ENCODE measurements around the gene INPP5A.
"Not testable (repeated sequence)": the region's sequence is repeated elsewhere in the genome, so short reads cannot be mapped to it uniquely, and the experiment has no call there.

Gene INPP5A

GRCh38 chr10:132750936-132751335 lies 213.3 kb downstream of the INPP5A start:
- DNase-seq, result no peak

GRCh38 chr10:132752378-132752777 lies 214.8 kb downstream of the INPP5A start:
- no peak for DNase-seq

- DNase-seq, result no peak
Observed at GRCh38 chr10:132752961-132753360, 215.4 kb downstream of the INPP5A start.

- no peak for DNase-seq
Observed at GRCh38 chr10:132753596-132753995, 216.0 kb downstream of the INPP5A start.

- no peak for DNase-seq
Observed at GRCh38 chr10:132754071-132754470, 216.5 kb downstream of the INPP5A start.

- no peak for DNase-seq
Observed at GRCh38 chr10:132755166-132755711, 217.7 kb downstream of the INPP5A start.

- no peak for DNase-seq
Observed at GRCh38 chr10:132756591-132756990, 219.0 kb downstream of the INPP5A start.

- no peak for DNase-seq
Observed at GRCh38 chr10:132757171-132757570, 219.6 kb downstream of the INPP5A start.

- no peak for DNase-seq
Observed at GRCh38 chr10:132758865-132759264, 221.3 kb downstream of the INPP5A start.

GRCh38 chr10:132761395-132762060 lies 223.9 kb downstream of the INPP5A start:
- no peak for DNase-seq

GRCh38 chr10:132762267-132762666 lies 224.7 kb downstream of the INPP5A start:
- no peak for DNase-seq

GRCh38 chr10:132763545-132763944 lies 226.0 kb downstream of the INPP5A start:
- DNase-seq, result no peak

- DNase-seq, result no peak
Observed at GRCh38 chr10:132764108-132764507, 226.5 kb downstream of the INPP5A start.

- no peak for DNase-seq
Observed at GRCh38 chr10:132765435-132765834, 227.8 kb downstream of the INPP5A start.

- DNase-seq, result no peak
Observed at GRCh38 chr10:132766291-132766690, 228.7 kb downstream of the INPP5A start.

GRCh38 chr10:132768346-132769248 lies 231.0 kb downstream of the INPP5A start:
- no peak for DNase-seq

- DNase-seq, result no peak
Observed at GRCh38 chr10:132770061-132771021, 232.8 kb downstream of the INPP5A start.

- DNase-seq, result not testable (repeated sequence)
Observed at GRCh38 chr10:132772816-132773215, 235.2 kb downstream of the INPP5A start.

GRCh38 chr10:132774181-132774901 lies 236.8 kb downstream of the INPP5A start:
- no peak for DNase-seq

GRCh38 chr10:132774902-132775863 lies 237.6 kb downstream of the INPP5A start:
- DNase-seq, result no peak

- DNase-seq, result no peak
Observed at GRCh38 chr10:132776186-132776585, 238.6 kb downstream of the INPP5A start.

All from femur (tissue), 1 donor.